T-helper 1 cell treated with Interleukin-12 subunit alpha and Interleukin-12 subunit beta and Interleukin-4 antibody, amounts not matched to agents 30 ng/mL and 1 ng/mL, for 36 hours (primary cell): ENCODE data around the gene CERS2. TPM values are rescaled to one million over a fixed set of nuclear protein-coding genes. Genes with fewer than 3 reads are reported as not detected.

Source experiments
- intact Hi-C: fragments of 100-400 bp; cut with micrococcal nuclease; formaldehyde crosslinking; loops from one replicate; pipeline ENCODE4 v1.15.1; 2024
- total RNA-seq: library from RNA; stranded (reverse); gene quantifications from 2 replicates; pipeline ENCODE4 v1.2.3, GENCODE V29; 2022

Gene CERS2
- total RNA-seq, 1 donor from 2014 or later: 180 TPM

GRCh38 chr1:150999051-150999674 lies 24.5 kb upstream of the CERS2 start:
- intact Hi-C loops: loop anchor here (5.0 kb wide), 1 partner anchor 742 kb away; the partner anchor contains the start of gene CA14

GRCh38 chr1:150997949-150998348 lies 23.3 kb upstream of the CERS2 start:
- intact Hi-C loops: loop anchor here (2.0 to 5.0 kb wide), 2 partner anchors 437 to 741 kb away; partner anchors contain the start of gene CA14

GRCh38 chr1:150997126-150997872 lies 22.7 kb upstream of the CERS2 start:
- intact Hi-C loops: loop anchor here (2.0 to 5.0 kb wide), 2 partner anchors 436 to 740 kb away; partner anchors contain the start of gene CA14

GRCh38 chr1:150995896-150996295 lies 21.3 kb upstream of the CERS2 start:
- intact Hi-C loops: loop anchor here (1.0 to 5.0 kb wide), 4 partner anchors 10 to 739 kb away; partner anchors contain the start of genes CA14 and MINDY1

GRCh38 chr1:150995460-150995859 lies 20.8 kb upstream of the CERS2 start:
- intact Hi-C loops: loop anchor here (5.0 kb wide), 1 partner anchor 738 kb away; the partner anchor contains the start of gene CA14

- intact Hi-C loops: no loop called here
Measured at GRCh38 chr1:150994248-150994647, 19.6 kb upstream of the CERS2 start.

GRCh38 chr1:150992626-150993025 lies 18.0 kb upstream of the CERS2 start:
- intact Hi-C loops: no loop called here

GRCh38 chr1:150987924-150988323 lies 13.3 kb upstream of the CERS2 start:
- intact Hi-C loops: no loop called here

- intact Hi-C loops: no loop called here
Measured at GRCh38 chr1:150985179-150985825, 10.7 kb upstream of the CERS2 start.

- intact Hi-C loops: no loop called here
Measured at GRCh38 chr1:150981805-150982712, 7.4 kb upstream of the CERS2 start, which contains the start of gene ANXA9. ANXA9 (plus strand) TSS chr1:150982292; CDS start chr1:150983106, 814 bp downstream.

GRCh38 chr1:150981177-150981804 lies 6.7 kb upstream of the CERS2 start:
- intact Hi-C loops: no loop called here

GRCh38 chr1:150979092-150980056 lies 4.7 kb upstream of the CERS2 start:
- intact Hi-C loops: loop anchor here (1.0 to 5.0 kb wide), 12 partner anchors 17 to 722 kb away; partner anchors contain the start of genes ARNT, CA14, CTSS and ENSA

- intact Hi-C loops: loop anchor here (5.0 kb wide), 1 partner anchor 720 kb away; the partner anchor contains the start of gene CA14
Measured at GRCh38 chr1:150976879-150977694, 2.5 kb upstream of the CERS2 start.

- intact Hi-C loops: loop anchor here (5.0 kb wide), 1 partner anchor 719 kb away; the partner anchor contains the start of gene CA14
Measured at GRCh38 chr1:150976401-150976821, 1.8 kb upstream of the CERS2 start.

GRCh38 chr1:150973836-150974579 lies 627 bp downstream of the CERS2 start:
- intact Hi-C loops: loop anchor here (1.0 kb wide), 2 partner anchors 48 to 487 kb away; partner anchors contain the start of genes SETDB1 and TARS2

- intact Hi-C loops: no loop called here
Measured at GRCh38 chr1:150973258-150973835, 1.3 kb downstream of the CERS2 start.
